Peyer's patch (tissue), 4 donors: Measurements from ENCODE around the gene CHP2. TPM values are rescaled to one million over a fixed set of nuclear protein-coding genes. Genes with fewer than 3 reads are reported as not detected.
A peak's percentile ranks its signal among the peaks of the same experiment; 100 is the strongest.

ENCODE experiments used
- DNase-seq, 3 donors: peaks; one replicate each; pipeline ENCODE4 v3.0.0-alpha.2; 2017 to 2019
- H3K27ac ChIP-seq, 4 donors: fragments of 200-600 bp; sonication (generic); one replicate each; pipeline ENCODE4 v1.5.1; 2016 to 2019
- H3K27me3 ChIP-seq, 2 donors: fragments of 200-600 bp; sonication (generic); one replicate each; pipeline ENCODE4 v1.5.1; 2019
- H3K36me3 ChIP-seq, 3 donors: fragments of 200-600 bp; sonication (generic); one replicate each; pipeline ENCODE4 v1.5.1; 2016 to 2019
- H3K4me1 ChIP-seq, 4 donors: fragments of 200-600 bp; sonication (generic); one replicate each; pipeline ENCODE4 v1.5.1; 2016 to 2019
- H3K4me3 ChIP-seq, 4 donors: fragments of 200-600 bp; sonication (generic); 1 replicate in 3 of 4; 2 replicates in 1 of 4; pipeline ENCODE4 v1.5.1; 2016 to 2019; ENCODE audit warnings: mild to moderate bottlenecking in 1 of 4
- H3K9me3 ChIP-seq, 4 donors: fragments of 200-600 bp; sonication (generic); one replicate each; pipeline ENCODE4 v1.5.1; 2016 to 2019; ENCODE audit warnings: mild to moderate bottlenecking in 1 of 4
- CTCF ChIP-seq, 6 experiments: fragments of 450-650 bp in 4 of 6; fragments of 200-600 bp in 2 of 6; sonication (generic) in 1 of 6; IDR thresholded peaks; one replicate each; pipeline ENCODE4 v1.5.1; 2017 to 2019; ENCODE audit warnings: antibody characterized with exemption in 6 of 6, mild to moderate bottlenecking in 3 of 6, moderate library complexity in 1 of 6
- POLR2A ChIP-seq, 2 donors: fragments of 450-650 bp; IDR thresholded peaks; one replicate each; pipeline ENCODE4 v1.5.1; 2017; ENCODE audit warnings: antibody characterized with exemption in 2 of 2, mild to moderate bottlenecking in 2 of 2, moderate library complexity in 2 of 2
- total RNA-seq, 4 donors: library from RNA; depleted of rRNA; stranded (reverse); fragments of >200 nt; gene quantifications; one replicate each; pipeline ENCODE4 v1.1.0, GENCODE V29; 2016

Gene CHP2
- 100 to 1,000 TPM in 3 of 4 donors, 10 to 100 TPM in 1; 85.0 to 257 (median 166) TPM for total RNA-seq

GRCh38 chr16:23754594-23755483 lies at the start of gene CHP2:
Gene CHP2, plus strand, starts transcription at chr16:23755026. Its CDS starts 24 bp downstream, at chr16:23755050.
- H3K27me3 ChIP-seq = no peaks in the 10 kb centered on the region
- H3K9me3 ChIP-seq = no peaks in the 10 kb centered on the region
- TF ChIP-seq CTCF (IDR thresholded peaks at IDR 0.05) (no peak), POLR2A (IDR thresholded peaks at IDR 0.05) (peak; percentile 40 to 72)
- H3K36me3 ChIP-seq = peaks cover 0 to 6% (median 0%) of the 10 kb centered on the region in 3 donors
- peaks cover 0 to 9% (median 0%) of the 10 kb centered on the region in 4 donors for H3K4me1 ChIP-seq
- peak within 1 kb of the TSS; percentile 1 to 69 (median 48) for H3K4me3 ChIP-seq
- peak within 1 kb of the TSS in 3 of 4 donors; percentile 71 to 89 (median 76) for H3K27ac ChIP-seq
- DNase-seq = peak in 2 of 3 donors; percentile 85 to 91

- DNase-seq = no peak
- Histone ChIP-seq H3K9me3 (peaks cover 0 to 11% (median 0%) of the 10 kb centered on the region in 4 donors), H3K36me3 (peaks cover 0 to 16% (median 0%) of the 10 kb centered on the region in 3 donors), H3K4me3 (no peak overlapping the region), H3K4me1 (peaks cover 0 to 3% (median 0%) of the 10 kb centered on the region in 4 donors), H3K27me3 (no peaks in the 10 kb centered on the region), H3K27ac (no peak overlapping the region)
- TF ChIP-seq POLR2A (IDR thresholded peaks at IDR 0.05) (no peak), CTCF (IDR thresholded peaks at IDR 0.05) (no peak)
Observed at GRCh38 chr16:23705517-23705902, 49.3 kb upstream of the CHP2 start.

GRCh38 chr16:23706439-23706838 lies 48.4 kb upstream of the CHP2 start:
- H3K4me1 ChIP-seq = no peaks in the 10 kb centered on the region
- TF ChIP-seq CTCF (IDR thresholded peaks at IDR 0.05) = no peak
- no peak for TF ChIP-seq POLR2A (IDR thresholded peaks at IDR 0.05)

GRCh38 chr16:23709536-23709935 lies 45.3 kb upstream of the CHP2 start:
- Histone ChIP-seq H3K9me3 (peaks cover 0 to 11% (median 0%) of the 10 kb centered on the region in 4 donors), H3K4me1 (no peaks in the 10 kb centered on the region), H3K4me3 (no peak overlapping the region), H3K36me3 (peaks cover 0 to 12% (median 0%) of the 10 kb centered on the region in 3 donors), H3K27ac (no peak overlapping the region), H3K27me3 (no peaks in the 10 kb centered on the region)
- no peak for DNase-seq
- TF ChIP-seq CTCF (IDR thresholded peaks at IDR 0.05) = no peak

More at GRCh38 chr16:23706439-23706838, 48.4 kb upstream of the CHP2 start:
- H3K27me3 ChIP-seq = no peaks in the 10 kb centered on the region
- no peak for DNase-seq
- H3K27ac ChIP-seq = no peak overlapping the region
- H3K9me3 ChIP-seq = peaks cover 0 to 11% (median 0%) of the 10 kb centered on the region in 4 donors
- peaks cover 0 to 16% (median 0%) of the 10 kb centered on the region in 3 donors for H3K36me3 ChIP-seq
- no peak overlapping the region for H3K4me3 ChIP-seq

- Histone ChIP-seq H3K27ac (no peak overlapping the region), H3K4me1 (no peaks in the 10 kb centered on the region), H3K36me3 (peaks cover 0 to 10% (median 0%) of the 10 kb centered on the region in 3 donors), H3K27me3 (no peaks in the 10 kb centered on the region), H3K9me3 (peaks cover 0 to 11% (median 0%) of the 10 kb centered on the region in 4 donors), H3K4me3 (no peak overlapping the region)
- DNase-seq = no peak
- TF ChIP-seq CTCF (IDR thresholded peaks at IDR 0.05) (no peak), POLR2A (IDR thresholded peaks at IDR 0.05) (no peak)
Observed at GRCh38 chr16:23710008-23710407, 44.8 kb upstream of the CHP2 start.
